22Rv1 (cell line): ENCODE measurements around the gene TIMM44.
A peak's percentile ranks its signal among the peaks of the same experiment; 100 is the strongest.

Experiments
- H3K27ac ChIP-seq: fragments of 450-650 bp; 2 replicates; pipeline ENCODE4 v1.5.1; 2017
- CTCF ChIP-seq: fragments of 450-650 bp; IDR thresholded peaks from 2 replicates; pipeline ENCODE4 v1.5.1; 2017; ENCODE audit warnings: mild to moderate bottlenecking
- ZFX ChIP-seq: fragments of 450-650 bp; IDR thresholded peaks from 2 replicates; pipeline ENCODE4 v1.6.1; 2017; ENCODE audit warnings: antibody characterized with exemption, borderline replicate concordance

The TIMM44 gene

GRCh38 chr19:7923295-7924191, 19.9 kb downstream of the TIMM44 start:
- TF ChIP-seq ZFX (no peak), CTCF (no peak)
- H3K27ac ChIP-seq = peak overlapping the region; percentile 97

- TF ChIP-seq CTCF (no peak), ZFX (no peak)
- peak overlapping the region; percentile 97 for H3K27ac ChIP-seq
Measured at GRCh38 chr19:7922836-7923195, 20.6 kb downstream of the TIMM44 start.

GRCh38 chr19:7921967-7922835, 21.3 kb downstream of the TIMM44 start:
- H3K27ac ChIP-seq = peak overlapping the region; percentile 97
- TF ChIP-seq CTCF = 0 out of 2 replicates have a peak, but pooled peaks have one; percentile 9
- TF ChIP-seq ZFX = no peak

GRCh38 chr19:7921302-7921966, 22.0 kb downstream of the TIMM44 start:
- peak overlapping the region; percentile 97 for H3K27ac ChIP-seq
- no peak for TF ChIP-seq CTCF
- no peak for TF ChIP-seq ZFX

GRCh38 chr19:7920519-7921301, 22.8 kb downstream of the TIMM44 start:
- peak overlapping the region; percentile 97 for H3K27ac ChIP-seq
- TF ChIP-seq CTCF (no peak), ZFX (no peak)

- TF ChIP-seq CTCF = no peak
- no peak for TF ChIP-seq ZFX
- peak within 1 kb of the TSS; percentile 97 for H3K27ac ChIP-seq
Measured at GRCh38 chr19:7919610-7920518, 23.6 kb downstream of the TIMM44 start, which contains the start of gene SNAPC2. Gene SNAPC2 (plus strand): TSS chr19:7920338. CDS start chr19:7920367, 29 bp downstream.
